K562 (cell line): ENCODE results near the gene HNRNPA3. TPM values are rescaled to one million over a fixed set of nuclear protein-coding genes. Genes with fewer than 3 reads are reported as not detected.

Experiments
- ATF3 ChIP-seq, 2 experiments: fragments of 450-650 bp in 1 of 2; sonication (generic) in 1 of 2; formaldehyde crosslinking in 1 of 2; IDR thresholded peaks in 1 of 2; conservative IDR thresholded peaks in 1 of 2; 2 replicates each; pipeline versions ENCODE4 v1.6.1 to v1.8.1; 2016 to 2023; ENCODE audit warnings: mild to moderate bottlenecking in 2 of 2, moderate library complexity in 2 of 2, inconsistent platforms in 1 of 2, missing genetic modification reagents in 1 of 2
- BCLAF1 ChIP-seq, 2 experiments: fragments of 450-650 bp in 1 of 2; IDR thresholded peaks; 2 replicates each; pipeline ENCODE4 v1.6.1; 2011 to 2017; ENCODE audit warnings: low read depth in 2 of 2, antibody characterized with exemption in 1 of 2, borderline replicate concordance in 1 of 2, low read length in 1 of 2, mild to moderate bottlenecking in 1 of 2, mixed read lengths in 1 of 2; ENCODE audit not compliant: control insufficient read depth in 1 of 2
- BRF2 ChIP-seq: IDR thresholded peaks from 3 replicates; pipeline ENCODE4 v1.6.1; 2011; ENCODE audit warnings: borderline replicate concordance, mild to moderate bottlenecking; ENCODE audit not compliant: insufficient read length, insufficient read depth
- CREB1 ChIP-seq, 2 experiments: sonication (generic) in 1 of 2; formaldehyde crosslinking in 1 of 2; IDR thresholded peaks; 2 replicates each; pipeline versions ENCODE4 v1.6.1 to v1.8.0; 2012 to 2022; ENCODE audit warnings: inconsistent platforms in 1 of 2, mild to moderate bottlenecking in 1 of 2, missing genetic modification reagents in 1 of 2, moderate library complexity in 1 of 2
- EWSR1 ChIP-seq: fragments of 450-650 bp; IDR thresholded peaks from 2 replicates; pipeline ENCODE4 v1.6.1; 2018; ENCODE audit warnings: borderline replicate concordance, mild to moderate bottlenecking, low read depth, moderate library complexity; ENCODE audit not compliant: partially characterized antibody
- FOXJ2 ChIP-seq: fragments of 200-800 bp; sonication (Bioruptor generic); IDR thresholded peaks from 2 replicates; pipeline ENCODE4 v1.6.1; 2016; ENCODE audit warnings: missing genetic modification characterization, missing compliant biosample characterization
- HDAC2 ChIP-seq: fragments of 450-650 bp; IDR thresholded peaks from 2 replicates; pipeline ENCODE4 v1.6.1; 2016; ENCODE audit warnings: mild to moderate bottlenecking
- HMG20A ChIP-seq: fragments of 450-650 bp; formaldehyde crosslinking; conservative IDR thresholded peaks from 2 replicates; pipeline ENCODE4 v1.4.0; 2020; ENCODE audit warnings: mild to moderate bottlenecking, mixed read lengths
- ID3 ChIP-seq, 2 experiments: fragments of 250-450 bp in 1 of 2; fragments of 450-650 bp in 1 of 2; sonication (Bioruptor Pico) in 1 of 2; IDR thresholded peaks; 2 replicates each; pipeline versions ENCODE4 v1.6.1 to v1.8.0; 2016 to 2021; ENCODE audit warnings: mild to moderate bottlenecking in 2 of 2, moderate library complexity in 2 of 2, missing compliant biosample characterization in 1 of 2, missing genetic modification characterization in 1 of 2
- KDM1A ChIP-seq, 2 experiments: fragments of 450-650 bp; IDR thresholded peaks; 2 replicates each; pipeline ENCODE4 v1.6.1; 2016; ENCODE audit warnings: mild to moderate bottlenecking in 2 of 2
- MAFG ChIP-seq: fragments of 450-650 bp; conservative IDR thresholded peaks from 2 replicates; pipeline ENCODE4 v1.6.1; 2016; ENCODE audit warnings: missing genetic modification characterization, missing compliant biosample characterization
- MED1 ChIP-seq: sonication (generic); formaldehyde crosslinking; IDR thresholded peaks from 2 replicates; pipeline ENCODE4 v1.8.1; 2023; ENCODE audit warnings: missing genetic modification reagents, borderline replicate concordance
- MEIS2 ChIP-seq: fragments of 450-650 bp; IDR thresholded peaks from 2 replicates; pipeline ENCODE4 v1.6.1; 2014; ENCODE audit warnings: mild to moderate bottlenecking; ENCODE audit not compliant: partially characterized antibody
- NCOR1 ChIP-seq: fragments of 450-650 bp; IDR thresholded peaks from 2 replicates; pipeline ENCODE4 v1.6.1; 2016; ENCODE audit warnings: mild to moderate bottlenecking, moderate library complexity
- SMAD1 ChIP-seq: fragments of 150-350 bp; IDR thresholded peaks from 2 replicates; pipeline ENCODE4 v1.6.1; 2014; ENCODE audit warnings: low read length, low read depth; ENCODE audit not compliant: partially characterized antibody
- SMAD2 ChIP-seq: fragments of 150-350 bp; IDR thresholded peaks from 2 replicates; pipeline ENCODE4 v1.6.1; 2014; ENCODE audit warnings: low read depth, mild to moderate bottlenecking, low read length
- TEAD1 ChIP-seq, 2 experiments: fragments of 450-650 bp in 1 of 2; sonication (generic) in 1 of 2; formaldehyde crosslinking; IDR thresholded peaks; 2 replicates each; pipeline versions ENCODE4 v1.4.0 to v1.8.0; 2020 to 2022; ENCODE audit warnings: mild to moderate bottlenecking in 2 of 2, missing genetic modification reagents in 1 of 2
- THRAP3 ChIP-seq: fragments of 450-650 bp; IDR thresholded peaks from 2 replicates; pipeline ENCODE4 v1.6.1; 2016; ENCODE audit warnings: mild to moderate bottlenecking, inconsistent platforms, borderline replicate concordance
- ZNF184 ChIP-seq: sonication (generic); formaldehyde crosslinking; IDR thresholded peaks from 2 replicates; pipeline ENCODE4 v1.5.0; 2020; ENCODE audit warnings: missing genetic modification reagents
- ZNF444 ChIP-seq: fragments of 250-450 bp; sonication (Bioruptor Pico); IDR thresholded peaks from 2 replicates; pipeline ENCODE4 v1.4.0; 2020; ENCODE audit warnings: mild to moderate bottlenecking, moderate library complexity
- ZNF586 ChIP-seq: fragments of 450-650 bp; formaldehyde crosslinking; conservative IDR thresholded peaks from 2 replicates; pipeline ENCODE4 v1.4.0; 2020; ENCODE audit warnings: mild to moderate bottlenecking, moderate library complexity
- ZNF696 ChIP-seq: fragments of 250-450 bp; sonication (Bioruptor Pico); conservative IDR thresholded peaks from 2 replicates; pipeline ENCODE4 v1.4.0; 2020; ENCODE audit warnings: mild to moderate bottlenecking, moderate library complexity
- ZNF780A ChIP-seq: fragments of 250-450 bp; sonication (Bioruptor Pico); IDR thresholded peaks from 2 replicates; pipeline ENCODE4 v1.5.0; 2021; ENCODE audit warnings: mild to moderate bottlenecking
- polyA plus RNA-seq, 8 experiments: library from polyadenylated mRNA; depleted of rRNA in 4 of 8; stranded (reverse) in 5 of 8; unstranded in 3 of 8; fragments of >200 nt; fragmentation: Nextera tagmentation in 2 of 8; fragmentation: Illumina TruSeq in 1 of 8; extraction: Ambion mirVana in 2 of 8; extraction: Trizol in 1 of 8; gene quantifications; 2 replicates each; pipeline versions ENCODE4 v1.2.1 to v1.2.3, GENCODE V29; 2011 to 2014; ENCODE audit warnings: inconsistent platforms in 1 of 8, missing spikeins in 1 of 8
- total RNA-seq, 7 experiments: library from RNA; depleted of rRNA in 6 of 7; stranded (reverse); fragments of >200 nt in 6 of 7; fragmentation: Illumina TruSeq in 2 of 7; extraction: Trizol in 2 of 7; gene quantifications; 2 replicates each; pipeline versions ENCODE4 v1.2.1 to v1.2.3, GENCODE V29; 2011 to 2021; ENCODE audit warnings: low replicate concordance in 1 of 7

Gene HNRNPA3
- total and polyA plus RNA-seq, 9 of the 15 experiments (the other 6 are each of a cell fraction or from before 2014, with no cell fraction given) = 72.8 to 428 (median 192) TPM

GRCh38 chr2:177164584-177165052 is 48.0 kb upstream of the HNRNPA3 start (continued):
- TF ChIP-seq ID3 (CRISPR knock-in tag; IDR thresholded peaks at IDR 0.05) = no peak
- TF ChIP-seq ID3 (tag; IDR thresholded peaks at IDR 0.05) = no peak
- TF ChIP-seq EWSR1 = no peak
- no peak for TF ChIP-seq BRF2
- peak; percentile 33; the same call in 1 of the 2 replicates for TF ChIP-seq NCOR1
- peak in 1 of 2 experiments; percentile 44; a peak in 1 of 4 replicates for TF ChIP-seq TEAD1 (CRISPR knock-in tag; IDR thresholded peaks at IDR 0.05)
- TF ChIP-seq ATF3 (IDR thresholded peaks at IDR 0.05) = peak; percentile 100
- TF ChIP-seq ATF3 (CRISPR knock-in tag; conservative IDR thresholded peaks at IDR 0.05) = peak; percentile 100
- TF ChIP-seq ZNF444 (CRISPR knock-in tag) = no peak
- TF ChIP-seq CREB1 (IDR thresholded peaks at IDR 0.05) = peak; percentile 78
- peak; percentile 52; the same call in 1 of the 2 replicates for TF ChIP-seq CREB1 (CRISPR knock-in tag; IDR thresholded peaks at IDR 0.05)
- TF ChIP-seq ZNF586 = no peak
- TF ChIP-seq FOXJ2 (tag) = no peak
- TF ChIP-seq SMAD1 = peak; percentile 53
- TF ChIP-seq HMG20A (CRISPR knock-in tag) = no peak
- TF ChIP-seq MAFG (tag) = peak; percentile 4; the same call in 1 of the 2 replicates
- TF ChIP-seq MEIS2 = peak; percentile 60
- TF ChIP-seq ZNF780A (CRISPR knock-in tag) = no peak
- TF ChIP-seq ZNF696 (CRISPR knock-in tag) = no peak
- TF ChIP-seq ZNF184 = no peak
- no peak for TF ChIP-seq SMAD2
- TF ChIP-seq THRAP3 = no peak
- TF ChIP-seq HDAC2 = peak; percentile 24; the same call in 1 of the 2 replicates
- TF ChIP-seq MED1 (CRISPR knock-in tag) = no peak
- no peak for TF ChIP-seq KDM1A (IDR thresholded peaks at IDR 0.05)
- TF ChIP-seq BCLAF1 (IDR thresholded peaks at IDR 0.05; ENCODE audit: borderline replicate concordance in 1 of 2, control insufficient read depth in 1 of 2, low read depth in 2 of 2, low read length in 1 of 2) = no peak
